ENCODE measurements around the gene ECHS1.
"Not testable (repeated sequence)": the region's sequence is repeated elsewhere in the genome, so short reads cannot be mapped to it uniquely, and the experiment has no call there.

ECHS1 gene

DNA sequence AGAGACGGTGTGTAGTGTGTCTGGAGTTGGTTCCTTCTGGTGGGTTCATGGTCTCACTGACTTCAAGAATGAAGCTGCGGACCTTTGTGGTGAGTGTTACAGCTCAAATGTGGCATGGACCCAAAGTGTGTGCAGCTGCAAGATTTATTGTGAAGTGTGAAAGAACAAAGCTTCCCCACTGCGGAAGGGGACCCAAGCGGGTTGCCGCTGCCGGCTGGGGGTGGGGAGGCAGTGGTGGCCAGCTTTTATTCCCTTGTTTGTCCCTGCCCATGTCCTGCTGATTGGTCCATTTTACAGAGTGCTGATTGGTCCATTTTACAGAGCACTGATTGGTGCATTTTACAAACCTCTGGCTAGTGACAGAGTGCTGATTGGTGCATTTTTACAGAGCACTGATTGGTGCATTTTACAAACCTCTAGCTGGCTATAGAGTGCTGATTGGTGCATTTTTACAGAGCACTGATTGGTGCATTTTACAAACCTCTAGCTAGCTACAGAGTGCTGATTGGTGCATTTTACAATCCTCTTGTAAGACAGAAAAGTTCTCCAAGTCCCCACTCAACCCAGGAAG is 52.2 kb downstream of the ECHS1 start:
- not testable (repeated sequence) for DNase-seq

DNA sequence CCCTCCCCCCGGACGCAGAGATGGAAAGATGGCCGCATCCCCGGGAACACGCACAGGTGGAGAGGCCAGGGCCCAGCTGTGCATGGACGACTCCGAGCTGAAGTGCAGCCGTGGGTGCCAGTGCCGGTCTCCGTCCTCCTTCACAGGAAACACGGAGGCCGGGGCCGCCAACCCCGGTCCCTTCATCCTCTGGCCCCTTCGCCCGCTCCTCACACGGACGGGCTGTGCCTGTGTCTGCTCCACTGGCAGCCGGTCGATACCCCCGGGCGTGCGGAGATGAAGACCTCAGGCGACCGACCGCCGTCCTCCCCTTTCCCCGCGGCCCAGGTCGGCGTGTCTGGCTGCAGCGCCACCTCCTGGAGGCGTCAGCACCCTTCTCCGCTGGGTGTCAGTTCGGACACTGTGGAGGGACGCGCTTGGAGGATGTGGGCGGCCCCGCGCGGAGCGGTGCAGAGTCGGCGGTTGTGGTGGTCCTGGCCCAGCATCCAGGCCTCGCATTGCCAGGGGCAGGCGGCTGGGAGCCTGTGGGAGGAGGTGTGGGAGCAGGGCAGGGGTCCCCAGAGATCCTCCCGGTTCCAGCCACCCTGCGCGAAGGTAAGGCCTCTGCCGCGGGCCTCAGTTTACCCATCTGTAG is 54.5 kb downstream of the ECHS1 start:
- peak; percentile 69 for DNase-seq

GRCh38 chr10:133316732-133317131 is 56.4 kb downstream of the ECHS1 start:
- DNase-seq, result no peak

- DNase-seq, result no peak
These were observed 56.9 kb downstream of the ECHS1 start for GRCh38 chr10:133316266-133316665.

DNA sequence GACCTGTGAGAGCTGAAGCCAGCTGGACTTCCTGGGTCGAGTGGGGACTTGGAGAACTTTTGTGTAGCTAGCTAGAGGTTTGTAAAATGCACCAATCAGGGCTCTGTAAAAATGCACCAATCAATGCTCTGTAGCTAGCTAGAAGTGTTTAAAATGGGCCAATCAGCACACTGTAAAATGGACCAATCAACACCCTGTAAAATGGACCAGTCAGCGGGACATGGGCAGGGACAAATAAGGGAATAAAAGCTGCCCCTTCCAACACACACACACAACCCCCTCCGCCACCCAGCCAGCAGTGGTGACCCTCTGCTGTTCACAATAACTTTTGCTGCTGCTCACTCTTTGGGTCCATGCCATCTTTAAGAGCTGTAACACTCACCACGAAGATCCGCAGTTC is 57.3 kb downstream of the ECHS1 start:
- no peak for DNase-seq

- no peak for DNase-seq
These were observed 58.2 kb downstream of the ECHS1 start for GRCh38 chr10:133314911-133315310.

DNA sequence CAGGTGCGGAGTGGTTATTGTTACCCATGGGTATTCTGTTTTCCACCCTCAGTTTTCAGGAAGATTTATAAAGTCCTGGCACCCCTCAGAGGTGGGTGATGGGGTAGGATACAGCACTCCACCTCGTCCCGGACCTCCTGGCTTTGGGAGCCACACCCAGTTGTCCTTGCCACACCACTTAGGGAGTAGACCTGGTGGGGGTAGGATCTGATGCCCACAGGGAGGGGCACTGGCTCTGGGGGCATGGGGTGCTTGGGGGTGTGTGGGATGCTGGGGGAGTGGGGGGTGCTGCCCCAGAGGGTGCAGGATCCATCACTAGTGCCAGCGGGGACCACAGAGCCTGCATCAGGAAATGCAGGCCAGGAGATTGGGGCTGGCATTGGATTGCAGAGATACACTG is 60.0 kb downstream of the ECHS1 start:
- no peak for DNase-seq

GRCh38 chr10:133312769-133313145 is 60.4 kb downstream of the ECHS1 start:
- DNase-seq, result no peak
